AG09309 (cell line): ENCODE measurements around the gene GALNT9.

ENCODE experiments used
- DNase-seq: peaks from one replicate; pipeline ENCODE4 v3.0.0-alpha.2; 2010; ENCODE audit warnings: low read depth
- H3K4me3 ChIP-seq: 2 replicates; pipeline ENCODE4 v1.5.1; 2011; ENCODE audit warnings: mild to moderate bottlenecking, low read depth, low read length, moderate library complexity; ENCODE audit not compliant: control insufficient read depth
- TF ChIP-seq, protein P1 (sequence below): IDR thresholded peaks from 2 replicates; pipeline ENCODE4 v1.5.1; 2011; ENCODE audit warnings: mild to moderate bottlenecking, low read depth, low read length, inconsistent platforms; ENCODE audit not compliant: insufficient read depth, control insufficient read depth; ENCODE audit errors: missing control alignments

The GALNT9 gene

DNA sequence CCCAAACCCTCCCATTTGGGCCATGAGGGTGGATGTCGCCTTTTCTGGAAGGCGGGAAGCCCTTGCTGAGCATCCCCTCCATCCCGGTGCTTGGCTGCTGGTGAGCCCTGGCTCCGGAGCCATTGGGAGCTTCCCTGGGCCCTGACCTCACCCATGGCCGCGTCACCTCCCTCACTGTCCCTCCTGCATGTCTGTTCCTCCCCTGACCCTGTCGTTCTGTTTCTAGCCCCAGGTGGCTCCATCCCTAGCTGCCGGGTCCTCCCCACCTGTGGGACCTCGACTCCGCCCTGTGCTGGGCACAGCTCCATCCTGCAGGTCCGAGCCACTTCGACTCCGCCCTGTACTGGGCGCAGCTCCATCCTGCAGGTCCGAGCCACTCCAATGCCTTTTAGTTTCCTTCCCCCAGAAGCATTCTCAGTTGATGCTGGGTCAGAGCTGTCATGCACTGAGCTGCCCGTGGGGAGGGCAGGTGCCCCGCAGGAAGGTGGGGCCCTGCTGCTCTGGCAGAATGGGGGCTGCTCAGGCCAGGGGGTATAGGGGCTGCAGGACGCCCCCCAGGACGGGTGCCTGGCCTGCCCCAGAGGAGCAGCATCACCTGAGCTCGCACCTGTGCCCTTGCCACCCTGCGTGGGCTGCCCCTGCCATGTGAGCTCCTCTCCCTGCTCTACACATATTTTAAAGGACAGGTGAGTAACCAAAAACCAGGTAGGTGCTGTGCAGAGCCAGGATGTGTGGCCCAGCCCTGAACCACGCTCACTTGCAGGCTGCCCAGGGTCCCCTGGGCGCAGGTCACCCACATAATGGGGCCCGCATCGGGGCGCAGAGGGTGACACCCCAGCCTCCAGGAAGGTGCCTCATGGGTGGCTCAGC, 166.1 kb downstream of the GALNT9 start:
- TF ChIP-seq, protein P1, sequence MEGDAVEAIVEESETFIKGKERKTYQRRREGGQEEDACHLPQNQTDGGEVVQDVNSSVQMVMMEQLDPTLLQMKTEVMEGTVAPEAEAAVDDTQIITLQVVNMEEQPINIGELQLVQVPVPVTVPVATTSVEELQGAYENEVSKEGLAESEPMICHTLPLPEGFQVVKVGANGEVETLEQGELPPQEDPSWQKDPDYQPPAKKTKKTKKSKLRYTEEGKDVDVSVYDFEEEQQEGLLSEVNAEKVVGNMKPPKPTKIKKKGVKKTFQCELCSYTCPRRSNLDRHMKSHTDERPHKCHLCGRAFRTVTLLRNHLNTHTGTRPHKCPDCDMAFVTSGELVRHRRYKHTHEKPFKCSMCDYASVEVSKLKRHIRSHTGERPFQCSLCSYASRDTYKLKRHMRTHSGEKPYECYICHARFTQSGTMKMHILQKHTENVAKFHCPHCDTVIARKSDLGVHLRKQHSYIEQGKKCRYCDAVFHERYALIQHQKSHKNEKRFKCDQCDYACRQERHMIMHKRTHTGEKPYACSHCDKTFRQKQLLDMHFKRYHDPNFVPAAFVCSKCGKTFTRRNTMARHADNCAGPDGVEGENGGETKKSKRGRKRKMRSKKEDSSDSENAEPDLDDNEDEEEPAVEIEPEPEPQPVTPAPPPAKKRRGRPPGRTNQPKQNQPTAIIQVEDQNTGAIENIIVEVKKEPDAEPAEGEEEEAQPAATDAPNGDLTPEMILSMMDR = no peak
- 0 out of 2 replicates have a peak overlapping the region, but pooled peaks have one; percentile 3 for H3K4me3 ChIP-seq
- DNase-seq = no peak

GRCh38 chr12:132162508-132163031, 166.8 kb downstream of the GALNT9 start:
- peak overlapping the region; percentile 23 for H3K4me3 ChIP-seq
- TF ChIP-seq, protein P1 = no peak

DNA sequence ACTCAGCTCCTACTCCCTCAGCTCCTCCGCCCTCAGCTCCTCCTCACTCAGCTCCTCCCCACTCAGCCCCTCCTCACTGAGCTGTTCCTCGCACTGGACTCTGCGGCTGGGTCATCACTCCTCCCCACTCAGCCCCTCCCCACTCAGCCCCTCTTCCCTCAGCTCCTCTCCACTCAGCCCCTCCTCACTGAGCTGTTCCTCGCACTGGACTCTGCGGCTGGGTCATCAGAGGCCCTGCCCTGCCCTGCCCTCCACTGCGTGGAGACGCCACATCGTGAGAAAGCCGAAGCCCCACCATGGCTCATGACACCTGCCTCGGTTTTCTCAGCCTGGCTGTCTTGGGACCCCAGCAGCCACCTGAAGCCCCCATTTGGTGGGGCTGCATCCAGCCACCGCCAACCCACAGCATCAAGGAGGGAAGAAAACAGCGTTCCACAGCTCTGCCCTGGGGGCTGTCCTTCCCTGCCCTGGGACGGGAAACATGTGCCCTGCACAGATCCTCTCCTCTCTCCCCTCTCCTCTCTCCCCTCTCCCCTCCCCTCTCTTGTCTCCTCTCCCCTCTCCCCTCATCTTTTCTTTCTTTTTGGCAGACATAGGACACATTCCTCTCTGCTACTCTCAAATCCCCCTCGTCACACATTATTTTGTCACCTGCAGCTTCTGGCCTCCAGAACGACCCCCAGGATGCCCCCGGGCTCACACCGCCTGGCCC, 167.4 kb downstream of the GALNT9 start:
- no peak for DNase-seq
- TF ChIP-seq, protein P1 = no peak
- H3K4me3 ChIP-seq = no peak overlapping the region; the same call in 1 of the 2 replicates

More at GRCh38 chr12:132162508-132163031, 166.8 kb downstream of the GALNT9 start:
- peak; percentile 62 for DNase-seq

DNA sequence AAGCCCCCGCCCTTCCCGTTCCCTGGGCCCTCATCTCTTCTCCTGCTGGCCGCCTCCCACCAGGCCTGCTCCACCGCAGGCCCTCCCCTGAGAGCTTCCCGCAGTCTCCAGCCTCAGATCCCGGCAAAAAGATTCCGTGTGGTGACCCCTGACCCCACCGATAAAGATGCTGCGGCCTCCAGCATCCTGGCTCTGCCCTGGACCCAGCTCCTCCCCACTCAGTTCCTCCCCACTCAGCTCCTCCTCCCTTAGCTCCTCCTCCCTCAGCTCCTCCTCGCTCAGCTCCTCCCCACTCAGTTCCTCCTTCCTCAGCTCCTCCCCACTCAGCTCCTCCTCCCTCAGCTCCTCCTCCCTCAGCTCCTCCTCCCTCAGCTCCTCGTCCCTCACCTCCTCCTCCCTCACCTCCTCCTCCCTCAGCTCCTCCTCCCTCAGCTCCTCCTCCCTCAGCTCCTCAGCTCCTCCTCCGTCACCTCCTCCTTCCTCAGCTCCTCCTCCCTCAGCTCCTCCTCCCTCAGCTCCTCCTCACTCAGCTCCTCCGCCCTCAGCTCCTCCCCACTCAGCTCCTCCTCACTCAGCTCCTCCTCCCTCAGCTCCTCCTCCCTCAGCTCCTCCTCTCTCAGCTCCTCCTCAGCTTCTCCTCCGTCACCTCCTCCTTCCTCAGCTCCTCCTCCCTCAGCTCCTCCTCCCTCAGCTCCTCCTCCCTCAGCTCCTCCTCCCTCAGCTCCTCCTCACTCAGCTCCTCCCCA, 168.2 kb downstream of the GALNT9 start:
- DNase-seq = no peak
- H3K4me3 ChIP-seq = no peak overlapping the region
- TF ChIP-seq, protein P1 = no peak

GRCh38 chr12:132160601-132161035, 168.8 kb downstream of the GALNT9 start:
- no peak overlapping the region for H3K4me3 ChIP-seq
- TF ChIP-seq, protein P1 = no peak
- no peak for DNase-seq

- TF ChIP-seq, protein P1 = no peak
- no peak overlapping the region for H3K4me3 ChIP-seq
- no peak for DNase-seq
Observed at GRCh38 chr12:132160016-132160415, 169.4 kb downstream of the GALNT9 start.
